Glomerular visceral epithelial cell (primary cell): ENCODE data around the gene ONECUT3.
"Not testable (repeated sequence)": the region's sequence is repeated elsewhere in the genome, so short reads cannot be mapped to it uniquely, and the experiment has no call there.

Experiments
- DNase-seq: peaks from one replicate; pipeline ENCODE4 v3.0.0-alpha.2; 2016; ENCODE audit errors: extremely low spot score

The ONECUT3 gene

GRCh38 chr19:1755467-1756171 lies 2.3 kb downstream of the ONECUT3 start:
- DNase-seq = no peak

DNA sequence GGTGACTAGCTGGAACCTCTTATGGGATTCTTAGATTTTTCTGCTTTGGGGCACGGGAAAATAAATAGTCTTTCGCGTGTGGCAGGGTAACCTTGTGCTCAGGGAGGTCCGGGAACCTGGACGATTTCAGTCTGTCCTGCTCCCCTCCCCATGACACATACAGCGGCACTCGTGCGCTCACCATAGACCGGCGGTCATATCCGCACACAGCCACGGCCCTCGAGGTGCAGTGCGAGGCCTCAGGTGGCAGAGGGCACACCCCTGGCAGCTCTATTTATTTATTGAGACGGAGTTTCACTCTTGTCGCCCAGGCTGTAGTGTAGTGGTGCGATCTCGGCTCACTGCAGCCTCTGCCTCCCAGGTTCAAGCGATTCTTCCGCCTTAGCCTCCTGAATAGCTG lies 3.0 kb downstream of the ONECUT3 start:
- DNase-seq = no peak

GRCh38 chr19:1756705-1757465 lies 3.6 kb downstream of the ONECUT3 start:
- no peak for DNase-seq

DNA sequence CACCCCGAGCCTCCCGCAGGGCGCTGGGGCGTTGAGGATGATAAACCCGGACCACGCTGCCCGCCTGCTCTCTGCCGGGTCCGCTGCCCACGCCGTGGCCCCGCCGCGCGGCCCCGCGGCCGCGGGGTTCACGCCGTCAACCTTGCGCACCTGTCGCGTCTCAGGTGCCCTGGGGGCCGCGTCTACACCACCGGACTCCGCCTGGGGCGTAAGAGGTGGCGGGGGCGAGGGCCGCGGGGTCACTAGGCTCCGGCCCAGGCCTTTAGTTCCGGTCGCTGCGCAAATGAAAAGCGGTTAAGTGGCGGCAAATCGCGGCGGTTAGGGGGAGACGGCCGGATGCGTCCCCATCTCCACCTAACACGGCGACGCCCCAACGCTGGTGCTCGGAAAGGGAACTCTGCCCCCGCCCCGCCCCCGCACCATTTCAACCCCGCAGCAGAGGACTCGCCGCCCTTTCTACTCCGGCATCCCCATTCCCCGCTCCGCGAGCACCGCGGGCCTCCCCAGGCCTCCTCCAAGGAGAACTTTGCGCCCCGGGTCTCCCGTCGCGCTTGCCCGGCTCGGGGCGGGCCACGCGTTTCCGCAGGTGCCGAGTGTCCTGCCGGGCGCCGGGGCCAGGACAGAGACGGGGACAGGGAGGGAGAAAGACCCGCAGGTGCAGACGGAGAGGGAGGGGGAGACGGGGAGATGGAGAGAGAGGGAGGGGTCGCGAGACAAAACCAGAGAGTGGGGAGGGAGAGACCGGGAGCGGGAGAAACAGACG lies 4.3 kb downstream of the ONECUT3 start:
- no peak for DNase-seq

DNA sequence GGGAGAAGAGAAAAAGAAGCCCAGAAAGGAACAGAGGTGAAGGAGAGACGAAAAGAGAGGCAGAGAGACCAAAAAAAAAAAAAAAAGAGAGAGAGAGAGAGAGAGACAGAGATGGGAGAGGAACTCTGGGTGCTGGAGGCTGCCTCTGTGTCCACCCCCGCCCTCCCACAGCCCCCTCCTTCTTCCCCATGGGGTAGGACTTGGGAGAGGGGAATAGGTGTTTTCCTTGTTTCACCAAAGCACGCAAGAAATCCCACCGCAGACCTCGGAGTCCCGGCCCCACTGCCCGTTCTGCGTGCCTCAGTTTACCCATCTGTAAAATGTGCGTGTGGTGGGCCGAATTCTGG lies 4.9 kb downstream of the ONECUT3 start:
- no peak for DNase-seq

GRCh38 chr19:1758959-1759903 lies 5.9 kb downstream of the ONECUT3 start:
- no peak for DNase-seq

DNA sequence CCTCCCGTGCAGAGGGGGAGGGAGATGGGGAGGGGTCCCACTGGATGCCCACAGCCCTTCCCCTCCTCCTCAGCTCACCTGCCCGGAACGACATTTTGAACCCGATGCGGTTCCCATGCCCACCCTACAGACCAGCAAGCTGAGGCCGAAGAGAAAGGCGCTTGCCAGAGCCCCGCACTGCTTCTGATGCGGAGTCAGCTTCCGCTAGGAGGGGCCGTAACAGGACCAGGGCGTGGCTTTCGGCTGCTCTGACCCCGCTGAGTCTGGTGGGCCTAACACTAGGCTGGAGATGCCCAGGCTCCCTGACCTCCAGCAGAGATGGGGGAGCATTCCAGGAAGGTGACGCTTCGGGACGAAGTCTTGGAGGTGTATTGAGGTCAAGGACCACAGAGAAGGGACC lies 6.7 kb downstream of the ONECUT3 start:
- no peak for DNase-seq

GRCh38 chr19:1760786-1761527 lies 7.7 kb downstream of the ONECUT3 start:
- DNase-seq = not testable (repeated sequence)

- no peak for DNase-seq
These were observed 8.4 kb downstream of the ONECUT3 start for GRCh38 chr19:1761528-1762242.

- no peak for DNase-seq
These were observed 9.2 kb downstream of the ONECUT3 start for GRCh38 chr19:1762243-1763117.

- DNase-seq = no peak
These were observed 10.6 kb downstream of the ONECUT3 start for GRCh38 chr19:1763648-1764639.

GRCh38 chr19:1764729-1765128 lies 11.4 kb downstream of the ONECUT3 start:
- no peak for DNase-seq

GRCh38 chr19:1765232-1765903 lies 12.1 kb downstream of the ONECUT3 start:
- DNase-seq = no peak

- DNase-seq = no peak
These were observed 12.8 kb downstream of the ONECUT3 start for GRCh38 chr19:1765904-1766799.

DNA sequence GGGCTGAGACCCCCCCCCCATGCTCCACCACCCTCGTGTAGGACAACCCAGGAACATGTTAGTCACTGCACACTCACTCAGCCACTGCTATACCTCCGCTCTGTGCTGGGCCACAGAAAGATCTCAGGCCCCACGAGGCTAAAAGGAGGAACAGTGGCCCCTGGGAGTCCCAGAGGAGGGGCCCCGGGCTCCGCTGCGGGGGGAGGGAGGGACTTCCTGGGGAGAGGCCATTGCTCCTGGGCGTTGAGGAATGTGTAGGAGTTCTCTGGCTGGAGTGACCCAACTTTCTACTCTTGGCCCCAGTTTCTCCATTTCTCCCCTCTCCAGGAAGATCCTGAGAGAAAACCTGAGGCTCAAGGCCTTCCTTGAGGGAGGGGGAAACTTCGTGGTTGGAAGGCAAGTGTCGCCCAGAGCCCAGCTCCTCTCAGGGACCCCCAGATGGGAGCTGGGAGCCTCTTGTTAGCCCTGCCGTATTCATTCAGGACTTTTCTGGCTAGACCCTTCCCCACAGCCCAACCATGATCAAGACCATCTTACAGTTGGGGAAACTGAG lies 13.6 kb downstream of the ONECUT3 start:
- no peak for DNase-seq

- DNase-seq = peak; percentile 45
These were observed 14.2 kb downstream of the ONECUT3 start for GRCh38 chr19:1767464-1767933.
